HEK293T (cell line): ENCODE measurements around the gene CFAP45.

ENCODE experiments used
- CTCF ChIA-PET: fragments of 350-600 bp; formaldehyde crosslinking; extraction: SDS; loops from one replicate; lab custom pipeline; 2021; ENCODE audit warnings: antibody characterized with exemption, inconsistent platforms; lab: Yijun Ruan, JAX
- POLR2A ChIA-PET: fragments of 350-600 bp; formaldehyde crosslinking; extraction: SDS; loops from one replicate; lab custom pipeline; 2020; ENCODE audit warnings: antibody characterized with exemption, inconsistent platforms; lab: Yijun Ruan, JAX
- DNase-seq: peaks from one replicate; pipeline ENCODE4 v3.0.0; 2012; ENCODE audit warnings: mixed read lengths; ENCODE audit errors: extremely low spot score
- ARNT ChIP-seq: fragments of 450-650 bp; IDR thresholded peaks from 2 replicates; pipeline ENCODE4 v1.6.1; 2017; ENCODE audit warnings: mild to moderate bottlenecking
- BHLHE40 ChIP-seq: fragments of 450-650 bp; IDR thresholded peaks from 2 replicates; pipeline ENCODE4 v1.6.1; 2016; ENCODE audit warnings: mild to moderate bottlenecking, moderate library complexity, borderline replicate concordance
- CTBP1 ChIP-seq: fragments of 450-650 bp; IDR thresholded peaks from 2 replicates; pipeline ENCODE4 v1.6.1; 2016; ENCODE audit warnings: borderline replicate concordance
- ELF4 ChIP-seq: fragments of 450-650 bp; IDR thresholded peaks from 2 replicates; pipeline ENCODE4 v1.6.1; 2017; ENCODE audit warnings: antibody characterized with exemption
- FOXA1 ChIP-seq: fragments of 450-650 bp; IDR thresholded peaks from 2 replicates; pipeline ENCODE4 v1.6.1; 2016; ENCODE audit warnings: mild to moderate bottlenecking
- FOXK2 ChIP-seq: fragments of 450-650 bp; IDR thresholded peaks from 2 replicates; pipeline ENCODE4 v1.6.1; 2016; ENCODE audit warnings: mild to moderate bottlenecking
- FOXM1 ChIP-seq: fragments of 450-650 bp; IDR thresholded peaks from 2 replicates; pipeline ENCODE4 v1.6.1; 2017; ENCODE audit warnings: mild to moderate bottlenecking, borderline replicate concordance
- HDGF ChIP-seq: fragments of 450-650 bp; IDR thresholded peaks from 2 replicates; pipeline ENCODE4 v1.6.1; 2017; ENCODE audit warnings: antibody characterized with exemption, borderline replicate concordance
- L3MBTL2 ChIP-seq: fragments of 450-650 bp; conservative IDR thresholded peaks from 2 replicates; pipeline ENCODE4 v1.6.1; 2016; ENCODE audit warnings: mild to moderate bottlenecking
- LEF1 ChIP-seq: fragments of 450-650 bp; IDR thresholded peaks from 2 replicates; pipeline ENCODE4 v1.6.1; 2017; ENCODE audit warnings: mild to moderate bottlenecking, borderline replicate concordance
- NFRKB ChIP-seq: fragments of 450-650 bp; IDR thresholded peaks from 2 replicates; pipeline ENCODE4 v1.6.1; 2016; ENCODE audit warnings: mild to moderate bottlenecking, moderate library complexity
- SP1 ChIP-seq: fragments of 450-650 bp; IDR thresholded peaks from 2 replicates; pipeline ENCODE4 v1.6.1; 2017
- SUZ12 ChIP-seq: fragments of 450-650 bp; IDR thresholded peaks from 2 replicates; pipeline ENCODE4 v1.6.1; 2016; ENCODE audit warnings: mild to moderate bottlenecking
- TARDBP ChIP-seq: fragments of 450-650 bp; IDR thresholded peaks from 2 replicates; pipeline ENCODE4 v1.6.1; 2016
- ZNF384 ChIP-seq: fragments of 450-650 bp; IDR thresholded peaks from 2 replicates; pipeline ENCODE4 v1.6.1; 2016
- TF ChIP-seq, protein P1 (sequence below): fragments of 450-650 bp; IDR thresholded peaks from 2 replicates; pipeline ENCODE4 v1.6.1; 2016

The CFAP45 gene

DNA sequence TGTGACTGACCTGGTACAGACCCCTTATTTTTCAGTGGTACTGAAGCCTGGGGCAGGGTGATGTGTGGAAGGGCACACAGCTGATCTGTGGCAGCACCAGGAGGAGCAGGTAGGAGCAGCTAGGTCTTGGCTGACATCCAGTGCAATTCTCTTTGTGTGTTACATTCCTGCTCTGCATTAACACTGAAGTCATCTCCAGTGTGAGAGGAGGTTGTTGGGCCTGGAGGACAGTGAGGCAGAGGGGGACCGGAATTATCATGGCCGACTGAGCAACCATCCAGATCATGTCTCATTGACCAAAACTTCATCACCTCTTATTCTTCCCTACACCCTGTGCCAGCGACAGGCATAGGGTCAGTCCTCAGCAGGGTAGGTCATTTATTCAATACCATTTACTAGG, 71.8 kb downstream of the CFAP45 start:
- CTCF ChIA-PET = interaction anchor here (1.0 kb wide), 1 partner anchor 29 kb away, joined by 3 read pairs; no protein-coding TSS in a partner anchor

DNA sequence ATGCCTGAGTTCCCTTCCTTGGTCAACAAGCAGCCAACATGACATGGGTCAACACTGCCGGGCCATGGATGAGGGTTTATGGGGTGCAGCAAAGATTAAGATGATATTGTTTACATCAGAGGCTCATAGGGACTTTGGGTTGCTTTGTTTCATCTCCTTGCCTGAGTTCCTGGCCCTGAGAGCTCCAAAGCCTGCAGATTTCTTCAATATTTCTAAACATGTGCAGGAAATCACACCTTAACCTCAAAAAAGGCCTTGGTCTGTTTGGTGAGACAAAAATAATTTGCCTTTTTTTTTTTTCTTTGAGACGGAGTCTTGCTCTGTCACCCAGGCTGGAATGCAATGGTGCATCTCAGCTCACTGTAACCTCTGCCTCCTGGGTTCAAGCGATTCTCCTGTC, 72.4 kb downstream of the CFAP45 start:
- ChIA-PET POLR2A (no interaction called here), CTCF (no interaction called here)
- TF ChIP-seq TARDBP (no peak), ARNT (no peak), SP1 (no peak), ZNF384 (no peak), BHLHE40 (no peak), LEF1 (no peak), SUZ12 (no peak), NFRKB (no peak), CTBP1 (no peak), L3MBTL2 (no peak)
- TF ChIP-seq, protein P1, sequence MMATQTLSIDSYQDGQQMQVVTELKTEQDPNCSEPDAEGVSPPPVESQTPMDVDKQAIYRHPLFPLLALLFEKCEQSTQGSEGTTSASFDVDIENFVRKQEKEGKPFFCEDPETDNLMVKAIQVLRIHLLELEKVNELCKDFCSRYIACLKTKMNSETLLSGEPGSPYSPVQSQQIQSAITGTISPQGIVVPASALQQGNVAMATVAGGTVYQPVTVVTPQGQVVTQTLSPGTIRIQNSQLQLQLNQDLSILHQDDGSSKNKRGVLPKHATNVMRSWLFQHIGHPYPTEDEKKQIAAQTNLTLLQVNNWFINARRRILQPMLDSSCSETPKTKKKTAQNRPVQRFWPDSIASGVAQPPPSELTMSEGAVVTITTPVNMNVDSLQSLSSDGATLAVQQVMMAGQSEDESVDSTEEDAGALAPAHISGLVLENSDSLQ = no peak
- no peak for DNase-seq

More for the DNA sequence above, 71.8 kb downstream of the CFAP45 start:
- POLR2A ChIA-PET = no interaction called here
- no peak for DNase-seq
- TF ChIP-seq SUZ12 (no peak), ELF4 (no peak), TARDBP (no peak), CTBP1 (no peak), LEF1 (no peak), FOXA1 (no peak), ZNF384 (no peak), FOXM1 (no peak), FOXK2 (no peak), HDGF (no peak), L3MBTL2 (no peak), ARNT (no peak), SP1 (no peak), NFRKB (no peak)

DNA sequence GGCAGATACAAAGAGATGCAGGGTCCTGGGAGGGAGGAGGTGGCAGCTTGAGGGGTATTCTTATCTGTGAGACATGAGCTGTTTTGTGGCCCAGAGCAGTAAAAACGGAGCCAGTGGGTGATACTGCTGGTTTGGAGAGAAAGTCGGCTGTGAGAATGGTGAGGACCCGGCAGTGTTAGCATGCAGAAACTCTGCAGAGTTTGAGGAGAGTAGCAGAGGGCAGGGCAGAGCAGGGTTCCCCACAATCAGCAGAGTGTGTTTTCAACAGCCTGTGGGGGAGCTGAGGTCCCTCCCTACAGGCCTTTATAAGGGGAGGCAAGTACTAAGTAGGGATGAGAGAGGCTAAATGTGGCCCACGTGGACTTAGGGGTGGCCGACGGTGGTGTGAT, 72.9 kb downstream of the CFAP45 start:
- ChIA-PET CTCF (interaction anchor here (0.6 kb wide), 1 partner anchor 119 kb away, joined by 3 read pairs; the partner anchor contains the start of gene IGSF9), POLR2A (no interaction called here)
- no peak for DNase-seq
- TF ChIP-seq ZNF384 (no peak), TARDBP (no peak), L3MBTL2 (no peak), ARNT (no peak), FOXM1 (no peak), CTBP1 (no peak), SP1 (no peak), LEF1 (no peak)

DNA sequence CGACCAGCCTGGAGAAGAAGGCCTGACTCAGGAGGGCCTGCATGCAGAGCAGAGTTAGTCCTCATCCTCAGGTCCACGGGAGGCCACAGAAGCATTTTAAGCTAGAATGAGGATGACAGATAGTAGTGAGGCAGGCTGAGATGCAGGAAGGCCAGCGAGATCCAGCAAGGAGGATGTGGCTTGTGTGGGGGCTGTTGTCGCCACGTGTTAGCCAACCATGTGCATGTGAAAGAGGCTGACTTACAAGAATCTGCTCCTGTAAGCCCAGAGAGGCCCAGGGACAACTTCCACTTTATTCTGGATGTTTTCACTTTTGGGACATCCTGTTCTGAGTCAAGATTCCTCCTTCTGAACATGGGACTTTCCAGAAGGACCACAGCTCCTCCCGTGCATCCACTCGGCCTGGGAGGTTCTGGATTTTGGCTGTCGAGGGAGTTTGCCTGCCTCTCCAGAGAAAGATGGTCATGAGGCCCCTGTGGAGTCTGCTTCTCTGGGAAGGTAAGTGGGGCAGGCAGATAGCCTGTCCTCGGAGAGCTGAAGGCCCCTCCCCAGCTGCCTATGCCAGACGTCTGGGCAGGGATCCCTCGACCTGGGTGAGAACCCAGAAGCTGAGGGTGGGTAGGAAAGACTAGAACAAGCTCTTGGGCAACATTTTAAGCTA, 73.4 kb downstream of the CFAP45 start, which contains the start of gene SLAMF8:
Gene SLAMF8, plus strand, starts transcription at position 433 of the 661 bp plus-strand sequence. Its CDS starts 26 bp downstream, at position 459.
- ChIA-PET CTCF (interaction anchor here (0.6 kb wide), 1 partner anchor 119 kb away, joined by 3 read pairs; the partner anchor contains the start of gene IGSF9), POLR2A (no interaction called here)
- no peak for DNase-seq
- no peak for TF ChIP-seq BHLHE40
- TF ChIP-seq NFRKB = no peak
- TF ChIP-seq, protein P1 = no peak
- no peak for TF ChIP-seq CTBP1
- no peak for TF ChIP-seq FOXK2
- TF ChIP-seq ARNT = no peak
- TF ChIP-seq HDGF = no peak

DNA sequence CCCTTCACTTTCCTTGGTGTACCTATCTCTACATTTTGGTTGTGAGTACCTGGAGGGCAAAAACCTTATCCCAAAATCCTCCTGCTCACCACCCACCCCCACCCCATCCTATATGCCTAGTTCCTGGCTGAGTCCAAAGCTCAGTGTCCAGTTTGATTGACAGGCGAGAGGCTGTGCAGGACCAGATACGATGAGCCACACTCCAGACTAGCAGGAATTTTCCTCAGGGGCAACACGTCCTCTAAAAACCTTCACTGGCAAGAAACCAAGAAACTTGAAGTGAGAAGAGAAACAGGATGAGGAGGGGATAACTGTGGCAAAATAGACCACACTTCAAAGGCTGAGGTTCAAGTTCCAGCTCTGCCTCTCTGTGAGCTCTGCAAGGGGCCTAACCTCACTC, 74.4 kb downstream of the CFAP45 start:
- DNase-seq = no peak
- POLR2A ChIA-PET = no interaction called here
- no peak for TF ChIP-seq ARNT
- TF ChIP-seq, protein P1 = peak; percentile 71
- CTCF ChIA-PET = no interaction called here

DNA sequence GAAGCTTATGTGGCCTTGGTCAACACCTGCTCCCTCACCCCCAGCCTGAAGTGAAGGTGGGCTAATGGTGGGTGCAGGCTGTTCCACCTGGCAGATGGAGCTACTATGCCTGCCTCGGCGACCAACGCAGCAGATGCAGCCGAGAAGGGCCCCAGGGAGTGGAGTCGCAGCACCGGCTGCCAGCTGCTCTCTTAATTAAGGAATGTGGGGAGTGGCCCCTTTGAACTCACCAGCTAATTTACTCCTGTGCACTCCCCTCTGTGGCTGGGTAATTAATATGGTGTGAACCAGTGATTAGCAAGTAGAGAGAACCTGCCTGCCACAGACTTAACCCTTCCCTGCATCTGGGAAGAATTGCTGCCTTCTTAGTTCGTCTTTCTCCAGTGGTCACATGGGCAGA, 76.6 kb downstream of the CFAP45 start:
- POLR2A ChIA-PET = no interaction called here
- CTCF ChIA-PET = interaction anchor here (0.9 kb wide), 1 partner anchor 68 kb away, joined by 4 read pairs; no protein-coding TSS in a partner anchor
- DNase-seq = no peak
- TF ChIP-seq TARDBP (no peak), HDGF (no peak), ZNF384 (no peak), SUZ12 (no peak), LEF1 (no peak), SP1 (no peak), FOXA1 (no peak), FOXK2 (no peak), ARNT (no peak), L3MBTL2 (no peak)
